GM21526 (cell line): ENCODE results near the gene DMD.
"Not testable (repeated sequence)": the region's sequence is repeated elsewhere in the genome, so short reads cannot be mapped to it uniquely, and the experiment has no call there.

Experiments used
- ATAC-seq: cut with Tn5 transposase; IDR thresholded peaks from one replicate; pipeline ENCODE4 v1.9.1; 2021; ENCODE audit warnings: moderate library complexity; ENCODE audit not compliant: unreplicated experiment, low FRiP score

Gene DMD

GRCh38 chrX:31420711-31421151, 1790.6 kb downstream of the DMD start:
- no peak for ATAC-seq

GRCh38 chrX:31420302-31420701, 1791.0 kb downstream of the DMD start:
- ATAC-seq = no peak

DNA sequence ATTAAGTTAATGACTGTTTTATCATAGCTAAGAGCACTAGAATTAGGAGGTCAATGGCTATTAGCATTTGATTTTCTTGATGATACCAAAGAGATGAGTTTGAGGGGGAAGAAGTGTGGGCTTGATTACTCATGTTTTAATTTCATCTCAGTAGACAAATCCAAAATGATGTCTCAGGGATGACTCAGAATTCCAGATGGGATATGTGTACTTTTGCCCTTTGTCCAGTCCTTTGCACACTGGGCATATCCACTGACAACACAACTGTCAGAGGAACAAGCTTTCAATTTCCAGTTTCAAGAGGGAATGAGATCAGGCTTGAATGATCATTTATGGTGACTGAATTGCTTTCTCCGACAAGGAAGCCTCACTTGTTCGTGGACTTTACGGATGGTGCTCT, 1814.2 kb downstream of the DMD start:
- no peak for ATAC-seq

DNA sequence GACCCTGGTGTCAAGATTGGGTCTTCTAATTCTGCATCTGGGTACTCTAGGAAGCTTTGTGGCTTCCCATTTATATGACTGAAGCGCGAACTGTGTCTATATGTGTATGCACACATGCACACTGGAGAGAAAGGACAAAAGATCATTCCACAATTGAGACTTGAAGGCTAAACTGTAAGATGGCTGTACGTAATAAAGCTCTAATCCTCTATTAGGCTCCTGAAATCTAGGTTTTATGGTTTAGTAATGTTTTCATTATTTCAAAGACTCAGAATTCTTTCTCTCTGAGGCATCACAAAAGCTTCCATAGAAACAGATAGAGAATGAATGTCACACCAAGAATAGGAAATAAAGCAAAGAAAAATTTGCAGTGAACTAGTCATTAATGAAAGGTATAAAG, 1818.8 kb downstream of the DMD start:
- ATAC-seq = no peak

- no peak for ATAC-seq
Measured at GRCh38 chrX:31388946-31389345, 1822.4 kb downstream of the DMD start.

GRCh38 chrX:31384471-31384870, 1826.9 kb downstream of the DMD start:
- no peak for ATAC-seq

DNA sequence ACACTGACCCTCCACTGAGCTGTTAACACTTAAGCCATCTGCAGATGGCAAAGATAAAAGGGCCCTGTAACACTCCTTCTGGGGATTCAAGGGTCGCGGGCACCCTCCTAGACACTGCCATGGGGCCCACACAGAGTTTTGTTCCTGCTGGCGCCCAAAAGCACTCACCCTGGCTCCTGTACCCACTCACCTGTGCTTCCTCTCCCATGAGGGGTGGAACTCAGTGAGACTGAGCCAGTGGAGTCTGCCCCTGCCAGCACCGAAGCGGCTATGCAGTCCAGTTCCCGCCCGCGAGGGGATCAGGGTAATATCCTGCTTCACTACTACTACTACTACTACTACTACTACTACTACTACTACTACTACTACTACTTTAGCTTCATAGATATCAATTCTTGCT, 1827.4 kb downstream of the DMD start:
- ATAC-seq = no peak

- not testable (repeated sequence) for ATAC-seq
Measured at GRCh38 chrX:31378973-31379372, 1832.4 kb downstream of the DMD start.

DNA sequence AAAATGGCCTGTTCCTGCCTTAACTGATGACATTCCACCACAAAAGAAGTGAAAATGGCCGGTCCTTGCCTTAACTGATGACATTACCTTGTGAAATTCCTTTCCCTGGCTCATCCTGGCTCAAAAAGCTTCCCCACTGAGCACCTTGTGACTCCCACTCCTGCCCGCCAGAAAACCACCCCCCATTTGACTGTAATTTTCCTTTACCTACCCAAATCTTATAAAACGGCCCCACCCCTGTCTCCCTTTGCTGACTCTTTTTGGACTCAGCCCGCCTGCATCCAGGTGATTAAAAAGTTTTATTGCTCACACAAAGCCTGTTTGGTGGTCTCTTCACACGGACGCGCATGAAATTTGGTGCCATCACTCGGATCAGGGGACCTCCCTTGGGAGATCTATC, 1833.5 kb downstream of the DMD start:
- ATAC-seq = not testable (repeated sequence)

- ATAC-seq = no peak
Measured at GRCh38 chrX:31376408-31377022, 1834.8 kb downstream of the DMD start.

DNA sequence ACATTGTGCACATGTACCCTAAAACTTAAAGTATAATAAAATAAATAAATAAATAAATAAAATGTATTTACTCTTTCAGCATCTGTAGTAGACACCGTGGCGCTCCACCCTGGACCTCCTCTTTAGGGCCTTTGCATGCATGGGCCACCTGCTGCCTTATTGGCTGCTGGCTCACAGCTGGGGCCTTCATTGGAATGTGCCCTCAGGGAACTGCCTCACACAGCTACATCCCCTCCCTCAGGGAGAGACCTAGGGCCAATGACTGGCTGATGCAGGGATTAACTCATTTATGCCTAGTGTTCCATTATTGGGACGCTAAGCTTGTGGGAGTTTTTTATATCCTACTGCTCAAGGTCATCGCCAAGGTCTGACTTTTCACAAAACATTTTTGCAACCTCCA, 1836.6 kb downstream of the DMD start:
- ATAC-seq = no peak

DNA sequence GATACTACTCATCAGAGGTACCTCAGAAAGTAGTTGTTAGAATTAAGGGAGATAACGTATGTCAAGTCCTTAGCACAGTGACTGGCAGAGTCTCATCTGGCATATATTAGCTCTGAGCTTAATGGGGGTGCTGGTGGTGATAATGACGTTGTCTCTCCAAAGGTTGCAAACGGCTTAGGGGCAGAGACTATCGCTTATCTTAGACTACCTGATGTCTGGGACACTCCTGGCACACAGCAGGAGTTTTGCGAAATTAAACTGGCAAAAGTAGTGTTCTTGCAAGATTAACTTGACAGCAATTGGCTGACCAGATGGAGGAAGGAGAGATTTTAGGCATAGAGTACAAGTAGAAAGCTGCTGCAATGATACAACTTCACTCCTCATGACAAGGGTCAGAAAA, 1839.4 kb downstream of the DMD start:
- ATAC-seq = no peak

- no peak for ATAC-seq
Measured at GRCh38 chrX:31367816-31368215, 1843.5 kb downstream of the DMD start.

DNA sequence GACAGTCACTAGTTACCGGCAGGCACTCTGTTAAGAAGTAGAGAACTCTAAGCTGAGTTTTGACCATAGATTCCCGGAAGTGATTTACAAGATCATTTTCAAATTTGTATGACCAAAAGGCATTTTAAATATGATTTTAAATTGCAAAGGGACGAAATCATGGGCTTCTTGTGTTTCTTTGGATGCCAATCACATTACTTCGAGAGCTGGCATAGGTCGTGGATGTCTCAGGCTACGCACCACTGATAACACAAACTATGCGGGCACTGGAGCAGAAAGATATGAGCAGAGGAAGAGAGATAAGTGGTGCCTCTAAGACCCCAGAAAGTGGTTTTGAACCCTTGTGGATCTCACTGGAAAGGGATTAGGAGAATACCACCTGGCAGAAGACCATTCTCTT, 1845.3 kb downstream of the DMD start:
- no peak for ATAC-seq

GRCh38 chrX:31356275-31357212, 1854.8 kb downstream of the DMD start:
- no peak for ATAC-seq

- ATAC-seq = no peak
Measured at GRCh38 chrX:31355206-31355955, 1856.0 kb downstream of the DMD start.

DNA sequence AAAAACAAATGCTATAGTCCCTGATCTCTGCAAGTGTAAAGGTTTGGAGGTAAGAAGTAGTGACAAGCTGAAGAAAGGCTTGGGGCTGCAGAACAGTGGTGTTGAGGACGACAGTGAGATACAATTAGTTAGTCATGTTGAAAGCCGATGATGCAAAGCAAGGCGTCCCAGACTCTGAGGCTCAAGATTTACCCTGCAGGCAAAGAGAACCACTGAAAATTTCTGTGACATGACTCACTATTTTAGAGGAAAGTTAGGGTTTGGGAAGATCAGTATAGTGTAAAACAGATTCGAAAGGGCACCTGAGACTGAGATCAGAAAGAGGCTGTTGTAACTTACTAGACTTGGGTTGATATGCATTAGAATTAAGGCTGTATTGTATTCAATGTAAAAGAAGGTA, 1858.3 kb downstream of the DMD start:
- ATAC-seq = no peak

- no peak for ATAC-seq
Measured at GRCh38 chrX:31350808-31351074, 1860.6 kb downstream of the DMD start.

- no peak for ATAC-seq
Measured at GRCh38 chrX:31349515-31349914, 1861.8 kb downstream of the DMD start.

DNA sequence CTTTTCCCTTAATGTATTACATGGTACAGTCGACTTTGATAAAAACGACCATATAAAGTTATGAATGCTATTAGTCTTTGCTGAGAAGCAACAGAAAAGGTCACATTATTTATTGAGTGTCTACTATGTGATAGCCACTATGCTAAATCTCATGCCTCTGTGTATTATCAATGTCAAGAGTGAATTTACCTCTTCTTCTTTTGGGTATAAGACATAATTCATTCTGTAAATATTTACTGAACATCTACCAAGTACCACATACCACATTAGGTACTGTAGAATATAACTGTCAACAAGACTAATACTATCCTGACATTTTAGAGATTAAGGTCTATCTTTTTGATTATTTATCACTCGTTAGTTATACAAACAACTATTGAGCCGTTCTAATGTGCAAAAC, 1870.8 kb downstream of the DMD start:
- ATAC-seq = no peak

DNA sequence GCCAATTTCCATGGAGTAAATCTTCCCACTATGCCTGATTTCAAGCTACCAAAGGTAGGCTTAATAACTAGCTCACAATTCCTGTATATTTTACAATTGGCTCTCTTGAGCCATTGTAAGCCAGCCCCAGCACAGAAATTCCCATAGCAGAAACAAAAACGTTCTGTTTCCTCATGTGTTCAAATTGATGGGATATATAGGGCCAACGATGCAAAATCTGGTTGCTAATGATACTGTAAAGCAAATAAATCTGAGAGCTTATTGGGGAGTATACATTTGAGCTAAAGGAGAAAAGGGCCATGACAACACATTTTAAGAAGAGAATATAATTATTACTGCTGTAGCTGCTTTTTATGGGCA, 1872.4 kb downstream of the DMD start:
- ATAC-seq = no peak

GRCh38 chrX:31337332-31337731, 1874.0 kb downstream of the DMD start:
- ATAC-seq = no peak
